ENCODE results near the gene MATCAP1.

- TF ChIP-seq, protein P1, sequence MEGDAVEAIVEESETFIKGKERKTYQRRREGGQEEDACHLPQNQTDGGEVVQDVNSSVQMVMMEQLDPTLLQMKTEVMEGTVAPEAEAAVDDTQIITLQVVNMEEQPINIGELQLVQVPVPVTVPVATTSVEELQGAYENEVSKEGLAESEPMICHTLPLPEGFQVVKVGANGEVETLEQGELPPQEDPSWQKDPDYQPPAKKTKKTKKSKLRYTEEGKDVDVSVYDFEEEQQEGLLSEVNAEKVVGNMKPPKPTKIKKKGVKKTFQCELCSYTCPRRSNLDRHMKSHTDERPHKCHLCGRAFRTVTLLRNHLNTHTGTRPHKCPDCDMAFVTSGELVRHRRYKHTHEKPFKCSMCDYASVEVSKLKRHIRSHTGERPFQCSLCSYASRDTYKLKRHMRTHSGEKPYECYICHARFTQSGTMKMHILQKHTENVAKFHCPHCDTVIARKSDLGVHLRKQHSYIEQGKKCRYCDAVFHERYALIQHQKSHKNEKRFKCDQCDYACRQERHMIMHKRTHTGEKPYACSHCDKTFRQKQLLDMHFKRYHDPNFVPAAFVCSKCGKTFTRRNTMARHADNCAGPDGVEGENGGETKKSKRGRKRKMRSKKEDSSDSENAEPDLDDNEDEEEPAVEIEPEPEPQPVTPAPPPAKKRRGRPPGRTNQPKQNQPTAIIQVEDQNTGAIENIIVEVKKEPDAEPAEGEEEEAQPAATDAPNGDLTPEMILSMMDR (IDR thresholded peaks at IDR 0.05 in 4 of 5, conservative IDR thresholded peaks at IDR 0.05 in 1 of 5) = no peak
- no peak for TF ChIP-seq POLR2A (IDR thresholded peaks at IDR 0.05)
Measured at GRCh38 chr16:67192781-67193361, 9.1 kb upstream of the MATCAP1 start.

Measured in gastrocnemius medialis (tissue), 4 donors.